Measurements from ENCODE around the gene DLGAP1.
"Not testable (repeated sequence)": the region's sequence is repeated elsewhere in the genome, so short reads cannot be mapped to it uniquely, and the experiment has no call there.

The DLGAP1 gene

DNA sequence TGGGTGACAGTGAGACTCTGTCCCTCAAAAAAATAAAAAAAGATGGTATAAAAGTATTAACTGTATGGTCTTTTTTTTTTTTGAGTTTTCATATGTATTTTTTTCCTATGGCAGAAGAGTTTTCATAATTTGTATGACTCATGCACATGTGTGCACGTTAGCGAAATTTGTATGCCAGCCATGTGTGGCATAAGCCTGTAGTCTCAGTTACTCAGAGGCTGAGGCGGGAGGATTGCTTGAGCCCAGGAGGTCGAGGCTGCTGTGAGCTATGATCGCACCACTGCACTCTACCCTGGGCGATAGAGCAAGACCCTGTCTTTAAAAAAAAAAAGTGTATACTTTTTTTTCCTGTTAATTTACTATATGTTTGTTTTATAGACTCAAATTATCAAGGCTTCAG is 844.3 kb downstream of the DLGAP1 start:
- DNase-seq, result no peak

DNA sequence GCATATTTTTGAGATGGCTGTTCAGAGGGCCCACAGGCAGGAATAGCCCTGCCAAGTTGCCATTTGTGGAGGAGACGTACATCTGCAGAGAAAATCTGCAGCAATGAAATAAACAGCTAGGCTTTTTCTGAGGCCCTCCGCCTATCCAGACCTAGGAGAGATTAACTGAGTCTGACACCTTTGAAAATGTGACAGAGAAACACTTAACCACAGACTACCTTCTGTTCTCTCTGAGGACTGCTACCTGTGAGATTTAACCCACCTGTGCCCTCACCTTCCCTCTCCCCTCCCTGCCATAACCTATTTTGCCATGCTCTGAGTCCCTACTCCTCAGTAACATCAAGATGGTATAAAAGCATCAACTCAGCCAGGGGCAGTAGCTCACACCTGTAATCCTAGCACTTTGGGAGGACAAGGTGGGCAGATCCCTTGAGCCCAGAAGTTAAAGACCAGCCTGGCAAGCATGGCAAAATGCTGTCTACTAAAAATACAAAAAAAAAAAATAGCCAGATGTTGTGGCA is 844.9 kb downstream of the DLGAP1 start:
- DNase-seq, result no peak

DNA sequence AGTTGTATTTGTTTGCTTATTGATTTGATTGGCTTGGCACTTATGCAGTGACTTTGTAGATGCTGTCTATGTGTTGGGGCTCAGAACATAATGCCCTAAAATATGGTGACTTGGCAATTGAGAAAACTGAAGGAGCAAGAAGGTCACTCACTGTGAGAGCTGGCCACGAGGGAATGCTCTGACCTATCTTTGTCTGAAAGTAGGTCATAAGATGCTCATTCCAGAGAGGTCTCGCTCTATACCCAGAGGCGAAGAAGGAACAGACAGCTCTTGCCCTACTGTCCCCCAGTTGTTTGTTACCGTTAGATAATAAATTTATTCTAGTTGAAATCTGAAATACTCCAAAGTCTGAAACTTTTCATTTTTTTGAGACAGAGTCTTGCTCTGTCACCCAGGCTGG is 846.6 kb downstream of the DLGAP1 start:
- no peak for DNase-seq

DNA sequence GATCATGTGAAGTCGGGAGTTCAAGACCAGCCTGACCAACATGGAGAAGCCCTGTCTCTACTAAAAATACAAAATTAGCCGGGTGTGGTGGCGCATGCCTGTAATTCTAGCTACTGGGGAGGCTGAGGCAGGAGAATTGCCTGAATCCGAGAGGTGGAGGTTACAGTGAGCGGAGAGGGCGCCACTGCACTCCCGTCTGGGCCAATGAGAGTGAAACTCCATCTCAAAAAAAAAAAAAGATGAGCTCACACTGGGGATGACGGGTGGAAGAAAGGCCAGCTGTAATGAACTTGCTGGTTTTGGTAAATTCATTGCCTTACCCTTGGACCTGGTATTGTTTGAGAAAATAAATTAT is 847.0 kb downstream of the DLGAP1 start:
- DNase-seq, result not testable (repeated sequence)

DNA sequence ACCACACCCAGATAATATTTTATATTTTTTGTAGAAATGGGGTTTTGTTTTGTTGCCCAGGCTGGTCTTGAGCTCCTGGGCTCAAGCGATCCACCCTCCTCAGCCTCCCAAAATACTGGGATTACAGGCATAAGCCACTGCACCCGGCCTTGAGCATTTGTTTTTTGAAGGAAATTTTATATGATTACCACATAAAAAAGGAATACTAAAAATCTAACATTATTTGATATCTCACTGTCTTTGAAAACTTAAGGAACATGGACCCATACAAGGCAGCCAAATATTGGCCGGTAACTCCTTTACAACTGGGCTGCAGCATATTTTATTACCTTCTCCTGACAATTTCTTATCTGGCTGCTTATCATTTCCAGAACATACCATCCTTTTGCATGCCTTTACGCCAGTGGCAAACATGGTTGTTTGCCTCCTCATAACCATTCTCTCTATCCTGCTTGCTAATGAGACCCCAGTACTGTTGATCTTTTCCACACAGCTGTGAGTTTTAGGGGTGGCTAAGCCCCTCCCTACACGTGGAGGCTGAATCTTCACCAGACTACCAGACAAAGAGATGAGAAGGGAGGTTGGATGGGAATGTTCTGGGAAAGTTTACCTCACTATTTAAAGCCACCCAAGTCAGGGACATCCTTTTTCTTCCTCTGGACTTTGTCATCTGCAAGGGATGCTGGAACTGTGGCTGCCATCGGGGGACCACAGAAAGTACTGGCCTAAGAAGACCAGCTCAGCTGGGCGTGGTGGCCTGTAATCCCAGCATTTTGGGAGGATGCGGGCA is 847.6 kb downstream of the DLGAP1 start:
- no peak for DNase-seq

DNA sequence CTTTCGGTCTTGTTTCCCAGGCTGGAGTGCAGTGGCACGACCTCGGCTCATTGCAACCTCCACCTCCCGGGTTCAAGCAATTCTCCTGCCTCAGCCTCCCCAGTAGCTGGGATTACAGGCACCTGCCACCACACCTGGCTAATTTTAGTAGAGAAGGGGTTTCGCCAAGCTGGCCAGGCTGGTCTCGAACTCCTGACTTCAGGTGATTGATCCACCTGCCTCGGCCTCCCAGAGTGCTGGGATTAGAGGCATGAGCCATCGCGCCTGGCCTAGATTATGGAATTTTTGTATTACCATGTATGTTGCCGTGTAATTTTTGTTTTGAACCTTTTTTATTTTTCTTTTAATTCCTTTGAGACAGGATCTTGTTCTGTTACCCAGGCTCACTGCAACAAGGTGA is 848.2 kb downstream of the DLGAP1 start:
- not testable (repeated sequence) for DNase-seq

DNA sequence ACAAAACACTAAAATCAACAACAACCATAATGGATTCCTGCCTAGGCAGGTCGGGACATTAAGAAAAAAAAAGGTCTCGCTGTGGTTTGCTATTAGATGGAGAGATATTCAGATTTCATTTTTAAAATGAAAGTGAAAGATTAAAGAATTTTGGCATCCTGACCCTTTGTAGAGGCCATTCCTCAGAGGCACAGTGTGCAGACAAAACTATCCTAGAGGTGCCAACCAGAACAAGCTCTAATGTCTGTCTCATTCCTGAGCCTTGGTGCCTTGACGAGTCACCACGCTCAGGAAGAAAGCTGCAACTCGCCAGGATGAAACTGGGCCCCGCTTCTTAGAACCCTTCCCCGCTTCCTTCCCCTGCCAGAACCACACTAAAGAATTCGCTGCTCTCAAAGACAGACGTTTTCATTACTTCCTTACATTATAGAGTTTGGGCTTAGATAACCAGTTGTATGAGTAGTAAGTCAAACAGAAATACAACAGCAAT is 849.1 kb downstream of the DLGAP1 start:
- DNase-seq, result no peak

DNA sequence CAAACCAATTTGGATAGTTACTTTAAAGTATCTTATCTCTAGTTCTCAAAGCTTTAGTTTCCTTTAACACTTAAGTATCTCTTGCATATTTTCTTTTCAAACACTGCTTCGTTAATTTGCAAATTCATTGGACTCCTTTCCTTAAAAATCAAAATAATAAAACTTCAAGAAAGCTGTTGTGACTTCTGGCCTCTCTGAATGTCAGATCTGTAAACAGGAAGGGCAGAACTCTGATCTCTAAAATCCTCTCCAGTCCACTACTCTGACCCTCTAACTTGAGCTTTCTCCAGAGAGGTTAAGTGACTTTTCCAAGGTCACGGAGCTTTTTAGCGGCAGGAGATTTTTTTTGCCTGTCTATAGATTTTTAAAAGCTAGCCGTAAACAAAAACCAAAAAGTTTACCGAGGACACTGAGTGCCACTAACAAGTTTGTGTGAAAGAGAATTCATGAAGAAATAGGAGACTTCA is 849.6 kb downstream of the DLGAP1 start:
- DNase-seq, result no peak

DNA sequence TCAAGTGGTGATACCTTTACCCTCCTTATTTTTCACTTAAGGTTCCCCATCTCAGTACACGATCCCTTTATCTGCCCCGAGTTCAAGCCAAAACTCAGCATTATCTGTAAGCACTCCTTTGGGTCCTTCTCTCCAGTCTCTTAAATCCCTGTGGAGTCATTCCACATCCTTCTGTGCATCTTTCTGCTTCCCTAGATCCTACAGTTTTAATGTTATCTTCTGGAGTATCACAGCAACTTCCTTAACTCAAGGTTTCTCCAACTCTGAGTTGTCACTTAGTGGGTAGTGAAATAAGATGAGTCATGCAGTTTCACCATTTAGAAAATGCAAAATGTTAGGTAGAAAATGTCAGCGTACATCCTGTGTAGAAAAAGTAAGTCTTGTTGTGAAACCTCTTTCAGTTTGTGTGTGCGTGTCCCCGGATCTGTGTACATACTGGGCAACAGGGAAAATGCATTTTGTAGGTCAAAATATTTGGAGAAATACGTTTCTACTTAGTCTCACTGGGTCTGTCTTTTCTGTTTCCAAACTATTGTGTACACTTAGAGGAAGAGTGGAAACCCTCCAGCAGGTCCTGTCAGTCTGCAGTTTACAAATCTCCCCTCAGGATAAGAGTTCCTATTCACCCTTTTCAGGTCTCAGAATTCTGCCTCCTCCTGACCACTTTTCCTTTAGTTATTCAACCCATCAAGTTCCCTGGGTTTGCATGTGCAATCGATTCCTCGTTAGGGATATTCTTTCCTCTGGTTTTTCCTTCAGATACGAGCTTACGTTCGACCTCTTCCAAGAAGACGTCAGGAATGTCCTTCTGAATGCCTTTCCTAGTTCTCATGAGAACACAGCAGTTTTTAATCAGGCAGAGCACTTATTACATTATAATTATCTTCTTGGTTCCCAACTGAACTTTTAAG is 850.4 kb downstream of the DLGAP1 start:
- DNase-seq, result peak in 1 of 2 donors; percentile 62

DNA sequence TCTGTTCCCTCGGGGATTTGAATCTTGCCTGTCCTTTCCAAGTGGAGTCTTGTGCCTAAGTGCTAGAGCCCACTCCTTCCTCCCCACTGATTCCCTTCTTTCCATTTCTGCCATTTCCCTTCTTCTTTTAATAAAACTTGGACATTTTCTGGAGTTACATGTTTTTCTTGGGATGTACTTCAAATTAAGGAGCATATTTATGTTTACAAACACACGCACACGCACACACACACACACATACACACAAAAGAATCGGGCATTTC is 850.9 kb downstream of the DLGAP1 start:
- DNase-seq, result no peak

DNA sequence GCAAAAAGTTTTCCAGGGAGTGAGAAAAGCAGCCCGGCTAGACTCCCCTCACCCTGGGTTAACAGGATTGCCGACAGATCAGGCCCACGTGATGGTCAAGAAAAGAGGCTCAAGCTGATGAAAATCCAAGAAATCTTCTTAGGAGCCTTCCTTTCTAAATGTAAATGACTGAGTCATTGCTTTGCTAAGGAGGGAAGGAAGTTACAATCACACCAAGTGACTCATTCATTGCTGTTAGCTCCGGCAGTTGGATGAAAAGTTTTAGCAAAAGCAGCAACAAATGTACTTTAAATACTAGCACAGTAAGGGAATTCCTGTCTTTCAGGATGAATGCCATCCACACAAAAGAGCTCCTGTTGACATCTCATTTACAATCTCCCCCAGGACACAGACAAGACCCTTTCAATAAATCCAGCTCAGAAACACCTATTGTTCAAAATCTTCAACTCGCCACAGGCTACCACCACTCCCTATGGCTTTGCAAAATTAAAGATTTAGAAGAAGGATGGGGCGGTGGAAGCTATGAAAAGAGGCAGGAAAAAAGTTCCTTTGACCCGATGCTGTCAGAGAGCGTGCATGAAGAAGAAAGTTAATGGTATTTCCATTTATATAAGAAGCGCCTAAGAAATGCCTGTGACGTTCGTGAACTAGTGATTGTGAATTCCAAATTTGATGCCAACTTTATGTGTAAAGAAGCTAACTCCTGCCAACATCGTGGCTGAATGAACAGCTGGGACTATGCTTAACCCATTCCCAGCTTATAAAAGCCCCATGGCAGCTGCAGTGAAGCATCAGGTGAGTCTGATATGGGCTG is 851.5 kb downstream of the DLGAP1 start:
- peak; percentile 18 to 87 for DNase-seq

DNA sequence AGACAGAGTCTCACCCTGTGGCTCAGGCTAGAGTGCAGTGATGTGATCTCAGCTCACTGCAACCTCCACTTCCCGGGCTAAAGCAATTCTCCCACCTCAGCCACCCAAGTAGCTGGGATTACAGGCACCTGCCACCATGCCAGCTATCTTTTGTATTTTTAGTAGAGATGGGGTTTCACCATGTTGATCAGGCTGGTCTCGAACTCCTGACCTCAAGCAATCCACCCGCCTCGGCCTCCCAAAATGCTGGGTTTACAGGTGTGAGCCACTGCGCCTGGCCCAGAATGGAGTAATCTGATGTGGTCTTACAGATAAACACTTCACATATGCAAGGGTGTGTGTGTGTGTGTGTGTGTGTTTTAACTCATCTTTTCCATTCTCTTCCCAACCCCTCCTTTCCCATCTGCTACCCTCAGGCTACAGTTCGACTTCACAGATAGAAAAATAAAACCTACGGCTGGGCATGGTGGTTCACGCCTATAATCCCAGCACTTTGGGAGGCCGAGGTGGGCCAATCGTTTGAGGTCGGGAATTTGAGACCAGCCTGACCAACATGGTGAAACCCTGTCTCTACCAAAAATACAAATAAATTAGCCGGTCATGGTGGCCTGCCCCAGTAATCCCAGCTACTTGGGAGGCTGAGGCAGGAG is 853.9 kb downstream of the DLGAP1 start:
- DNase-seq, result not testable (repeated sequence)

DNA sequence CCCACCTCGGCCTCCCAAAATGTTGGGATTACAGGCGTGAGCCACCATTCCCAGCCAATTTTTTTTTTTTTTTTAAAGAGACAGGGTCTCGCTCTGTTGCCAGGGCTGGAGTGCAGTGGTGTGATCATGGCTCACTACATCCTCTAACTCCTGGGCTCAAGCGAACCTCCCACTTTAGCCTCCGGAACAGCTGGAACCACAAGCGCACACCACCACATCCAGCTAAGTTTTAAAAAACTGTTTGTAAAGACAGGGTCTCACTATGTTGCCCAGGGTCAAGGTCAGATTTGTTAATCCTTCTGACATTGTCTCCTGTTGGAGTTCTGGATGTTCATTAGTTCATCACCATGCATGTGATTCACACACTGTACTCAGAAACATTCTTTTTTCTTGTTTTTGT is 855.2 kb downstream of the DLGAP1 start:
- DNase-seq, result no peak

DNA sequence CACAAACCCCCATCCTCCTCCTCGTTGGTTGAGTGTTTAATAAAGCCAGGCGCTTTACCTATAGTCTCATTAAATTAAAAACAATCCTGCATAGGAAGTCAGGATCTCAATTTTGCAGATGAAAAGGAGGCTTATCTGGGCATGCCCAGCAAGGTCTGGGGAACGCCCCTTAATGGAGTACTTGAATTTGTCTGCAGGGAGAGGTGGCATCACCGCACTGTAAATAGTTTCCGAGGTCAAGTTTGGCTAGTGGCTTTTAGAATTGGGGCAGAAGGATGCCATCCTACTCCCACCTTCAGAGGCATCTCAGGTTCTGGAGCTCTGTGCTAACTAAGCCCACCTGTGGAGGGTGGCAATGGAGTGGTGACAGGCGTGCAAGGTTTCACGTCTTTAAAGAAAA is 855.9 kb downstream of the DLGAP1 start:
- no peak for DNase-seq

DNA sequence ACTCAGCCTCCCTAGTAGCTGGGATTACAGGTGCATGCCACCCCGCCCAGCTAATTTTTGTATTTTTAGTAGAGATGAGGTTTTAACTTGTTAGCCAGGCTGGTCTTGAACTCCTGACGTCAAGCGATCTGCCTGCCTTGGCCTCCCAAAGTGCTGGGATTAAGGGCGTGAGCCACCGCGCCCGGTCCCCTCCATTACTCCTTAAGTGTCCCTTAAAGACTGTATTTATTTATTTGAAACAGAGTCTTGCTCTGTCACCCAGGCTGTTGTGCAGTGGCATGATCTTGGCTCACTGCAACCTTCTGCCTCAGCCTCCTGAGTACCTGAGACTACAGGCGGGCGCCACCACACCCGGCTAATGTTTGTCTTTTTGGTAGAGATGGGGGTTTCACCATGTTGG is 856.5 kb downstream of the DLGAP1 start:
- no peak for DNase-seq

DNA sequence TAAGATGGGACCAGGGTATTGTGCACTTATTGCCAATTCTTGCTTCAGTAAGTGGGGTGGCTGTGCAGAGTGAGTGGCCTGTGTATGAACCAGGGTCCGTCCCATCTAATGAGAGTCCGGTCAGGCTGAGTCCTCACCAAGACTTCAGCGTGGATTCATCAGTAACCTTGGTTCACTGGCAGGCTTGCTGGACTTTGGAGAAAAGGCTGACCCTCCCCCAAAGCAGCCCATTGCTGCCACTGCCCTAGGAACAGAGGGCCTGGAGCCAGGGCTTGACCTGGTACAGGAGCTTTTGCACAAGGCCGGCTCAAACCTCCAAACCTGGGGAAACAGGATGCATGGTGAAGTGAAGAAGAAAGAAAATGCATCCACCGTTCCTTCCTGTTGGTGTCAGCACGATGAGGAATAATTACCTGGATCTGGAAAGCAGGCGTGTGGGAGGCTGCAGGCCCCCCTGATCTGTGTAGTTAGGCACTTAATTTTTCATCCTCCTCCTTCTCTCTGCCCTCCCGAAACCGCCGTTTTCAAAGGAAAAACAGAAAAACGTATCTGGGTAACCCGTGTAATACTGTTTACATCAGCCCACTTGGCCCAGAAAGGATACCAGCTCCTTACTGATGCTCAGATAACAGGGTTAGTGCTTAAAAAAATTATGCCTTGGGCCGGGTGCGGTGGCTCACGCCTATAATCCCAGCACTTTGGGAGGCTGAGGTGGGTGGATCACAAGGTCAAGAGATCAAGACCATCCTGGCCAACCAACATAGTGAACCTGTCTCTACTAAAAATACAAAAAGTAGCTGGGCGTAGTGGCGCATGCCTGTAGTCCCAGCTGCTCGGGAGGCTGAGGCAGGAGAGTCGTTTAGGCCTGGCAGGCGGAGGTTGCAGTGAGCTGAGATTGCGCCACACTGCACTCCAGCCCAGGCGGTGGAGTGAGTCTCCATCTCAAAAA is 857.4 kb downstream of the DLGAP1 start:
- no peak for DNase-seq

DNA sequence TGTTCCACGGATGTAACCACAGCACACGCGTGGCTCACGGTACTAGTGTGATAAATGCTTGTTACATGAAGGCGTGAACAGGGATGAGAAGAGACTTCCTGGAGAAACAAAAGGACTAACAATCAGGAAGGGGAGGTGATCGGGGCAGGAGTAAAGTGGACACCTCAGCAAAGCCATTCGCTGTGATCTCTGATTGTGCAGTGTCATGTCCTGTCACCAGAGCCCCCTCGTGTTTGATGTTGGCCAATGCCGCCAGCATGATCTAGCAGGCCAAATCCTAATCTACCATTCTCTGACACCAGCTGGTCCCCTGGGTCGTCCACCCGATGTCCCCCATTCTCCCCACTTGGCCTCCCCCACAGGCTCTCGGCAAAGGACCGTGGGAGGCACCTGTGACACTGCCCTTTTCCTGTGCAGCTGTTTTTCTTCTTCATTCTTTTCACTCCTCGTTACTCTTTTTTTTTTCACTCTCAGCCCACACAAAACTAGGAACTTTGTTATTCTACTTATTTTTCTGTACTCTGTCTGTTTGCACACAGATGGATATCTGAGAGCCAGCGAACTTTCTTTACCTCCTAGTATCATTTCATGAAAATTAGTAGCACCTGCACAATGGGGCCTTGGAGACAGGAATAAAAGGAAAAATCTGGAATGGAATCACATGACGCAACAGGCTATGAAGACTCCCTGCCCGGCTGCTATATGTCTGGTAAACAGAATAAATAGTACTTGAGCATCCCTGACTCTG is 858.3 kb downstream of the DLGAP1 start:
- peak; percentile 21 to 51 for DNase-seq

DNA sequence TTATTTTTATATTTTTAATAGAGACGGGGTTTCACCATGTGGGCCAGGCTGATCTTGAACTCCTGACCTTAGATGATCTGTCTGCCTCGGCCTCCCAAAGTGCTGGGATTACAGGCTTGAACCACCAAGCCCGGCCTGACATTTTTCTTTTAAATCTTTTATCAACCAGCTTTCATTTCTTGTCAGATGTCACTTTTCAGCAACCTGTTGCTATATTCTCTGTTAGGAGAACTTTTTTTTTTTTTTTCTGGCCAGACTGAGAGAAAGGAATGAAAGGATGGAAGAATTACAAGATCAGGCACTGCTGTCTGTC is 858.8 kb downstream of the DLGAP1 start:
- DNase-seq, result no peak

DNA sequence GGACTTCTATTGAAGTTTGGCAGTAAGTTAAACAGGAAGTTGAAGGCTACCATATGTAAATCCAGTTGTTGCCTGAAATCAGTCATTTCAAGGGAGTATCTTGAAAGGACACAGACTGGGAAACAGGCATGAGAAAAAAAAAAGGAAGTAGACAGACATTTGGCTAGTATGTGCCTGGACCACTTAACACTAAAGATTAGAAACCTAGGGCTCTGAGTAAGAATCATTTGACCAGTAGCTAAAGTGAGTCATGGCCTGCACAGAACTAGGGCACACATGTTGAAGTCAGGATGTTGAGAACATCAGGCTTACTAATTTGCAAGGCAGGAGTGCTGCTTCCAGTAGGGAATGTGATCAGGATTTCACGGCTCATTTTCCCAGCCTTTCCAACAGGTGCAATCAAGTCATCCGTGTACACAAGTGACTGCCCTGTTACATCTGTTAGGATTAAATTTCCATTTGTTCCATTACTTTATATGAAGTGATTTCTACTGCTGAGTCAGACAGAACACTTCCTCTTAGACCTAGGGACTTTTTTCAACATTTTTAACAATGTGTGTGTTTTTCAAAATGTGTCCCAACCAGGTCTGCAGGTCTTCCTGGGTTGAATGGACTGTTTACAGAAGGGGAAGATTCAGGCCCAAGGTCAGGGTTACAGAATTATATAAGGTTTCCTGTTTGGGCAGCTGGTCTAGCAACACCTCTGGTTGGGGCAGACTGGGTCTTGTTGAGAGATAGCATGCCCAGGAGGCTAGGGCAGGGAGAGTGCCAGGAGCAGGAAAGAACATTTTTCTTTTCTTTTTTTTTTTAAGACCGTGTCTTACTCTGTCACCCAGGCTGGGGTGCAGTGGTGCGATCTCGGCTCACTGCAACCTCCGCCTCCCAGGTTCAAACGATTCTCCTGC is 859.5 kb downstream of the DLGAP1 start:
- no peak for DNase-seq

All from hippocampal formation (tissue), 2 donors.